GM12874 (cell line): ENCODE measurements around the gene KAZN.

ENCODE experiments used
- TF ChIP-seq, protein P1 (sequence below): IDR thresholded peaks from 2 replicates; pipeline ENCODE4 v1.5.1; 2011; ENCODE audit warnings: low read depth, mild to moderate bottlenecking, control low read depth, low read length, moderate library complexity; ENCODE audit not compliant: insufficient read depth

KAZN gene

DNA sequence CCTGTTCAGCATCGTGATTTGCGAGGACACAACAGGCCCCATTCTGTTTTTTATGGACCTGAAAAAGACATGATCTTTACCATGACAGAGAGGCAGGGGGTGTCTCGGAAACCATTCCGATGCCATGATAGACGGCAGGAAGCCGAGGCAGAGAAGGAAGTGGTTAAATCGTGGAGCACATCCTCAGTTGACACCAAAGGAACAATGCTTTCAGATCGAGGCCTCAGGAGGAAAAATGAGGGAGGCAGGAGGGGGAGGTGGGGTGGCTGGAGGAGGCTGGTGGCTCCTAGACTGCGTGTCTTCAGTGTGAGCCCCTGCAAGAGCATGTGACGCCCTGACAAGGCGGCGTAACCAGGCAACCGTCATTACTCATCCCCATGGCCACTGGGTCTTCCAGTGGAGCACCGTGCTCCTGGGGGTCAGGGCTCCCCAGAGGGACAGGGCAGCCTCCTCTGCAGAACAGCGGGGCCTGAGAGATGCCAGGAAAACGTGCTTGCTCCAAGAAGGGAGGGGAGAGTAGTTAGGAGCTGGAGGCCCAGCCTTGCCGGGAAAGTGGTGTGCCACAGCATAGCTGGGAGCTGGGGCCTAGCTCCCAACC lies 382.2 kb downstream of the KAZN start:
- TF ChIP-seq, protein P1, sequence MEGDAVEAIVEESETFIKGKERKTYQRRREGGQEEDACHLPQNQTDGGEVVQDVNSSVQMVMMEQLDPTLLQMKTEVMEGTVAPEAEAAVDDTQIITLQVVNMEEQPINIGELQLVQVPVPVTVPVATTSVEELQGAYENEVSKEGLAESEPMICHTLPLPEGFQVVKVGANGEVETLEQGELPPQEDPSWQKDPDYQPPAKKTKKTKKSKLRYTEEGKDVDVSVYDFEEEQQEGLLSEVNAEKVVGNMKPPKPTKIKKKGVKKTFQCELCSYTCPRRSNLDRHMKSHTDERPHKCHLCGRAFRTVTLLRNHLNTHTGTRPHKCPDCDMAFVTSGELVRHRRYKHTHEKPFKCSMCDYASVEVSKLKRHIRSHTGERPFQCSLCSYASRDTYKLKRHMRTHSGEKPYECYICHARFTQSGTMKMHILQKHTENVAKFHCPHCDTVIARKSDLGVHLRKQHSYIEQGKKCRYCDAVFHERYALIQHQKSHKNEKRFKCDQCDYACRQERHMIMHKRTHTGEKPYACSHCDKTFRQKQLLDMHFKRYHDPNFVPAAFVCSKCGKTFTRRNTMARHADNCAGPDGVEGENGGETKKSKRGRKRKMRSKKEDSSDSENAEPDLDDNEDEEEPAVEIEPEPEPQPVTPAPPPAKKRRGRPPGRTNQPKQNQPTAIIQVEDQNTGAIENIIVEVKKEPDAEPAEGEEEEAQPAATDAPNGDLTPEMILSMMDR = no peak

DNA sequence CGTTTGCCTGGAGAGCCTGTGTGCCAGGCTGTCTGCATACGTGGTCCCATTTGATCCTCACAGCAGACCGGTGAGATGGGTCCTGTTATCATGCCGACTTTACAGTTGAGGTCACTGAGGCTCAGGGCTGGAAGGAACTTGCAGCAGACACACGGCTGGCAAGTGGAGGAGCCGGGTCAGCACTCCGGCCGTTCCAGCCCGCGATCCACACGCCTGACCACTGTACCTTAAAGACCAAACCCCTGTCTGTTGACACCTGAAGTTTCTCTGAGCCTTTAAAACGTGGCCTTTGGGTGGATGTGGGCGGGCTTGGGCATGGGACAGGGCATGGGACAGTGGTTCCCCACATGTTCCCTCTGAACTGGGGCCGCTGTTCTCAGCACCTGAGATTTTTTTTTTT lies 383.5 kb downstream of the KAZN start:
- TF ChIP-seq, protein P1 = no peak

DNA sequence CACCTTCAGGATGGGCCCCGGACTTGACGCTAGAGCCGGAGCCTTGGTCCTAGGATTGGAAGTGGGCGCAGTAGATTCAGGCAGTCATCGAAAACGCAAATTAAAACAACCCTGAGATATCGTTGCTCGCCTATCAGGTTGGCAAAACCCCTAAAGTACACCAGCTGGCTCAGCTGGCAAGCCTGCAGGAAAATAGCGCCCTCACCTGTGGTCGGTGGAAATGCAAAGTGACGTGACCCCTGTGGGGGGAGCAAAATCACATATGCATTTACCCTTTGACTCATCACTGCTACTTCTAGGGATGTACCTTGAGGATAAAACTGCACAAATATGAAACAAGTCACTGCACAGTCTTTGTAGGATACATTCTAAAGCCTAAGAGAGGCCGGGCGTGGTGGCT lies 384.8 kb downstream of the KAZN start:
- TF ChIP-seq, protein P1 = peak; percentile 17; the same call in 1 of the 2 replicates

DNA sequence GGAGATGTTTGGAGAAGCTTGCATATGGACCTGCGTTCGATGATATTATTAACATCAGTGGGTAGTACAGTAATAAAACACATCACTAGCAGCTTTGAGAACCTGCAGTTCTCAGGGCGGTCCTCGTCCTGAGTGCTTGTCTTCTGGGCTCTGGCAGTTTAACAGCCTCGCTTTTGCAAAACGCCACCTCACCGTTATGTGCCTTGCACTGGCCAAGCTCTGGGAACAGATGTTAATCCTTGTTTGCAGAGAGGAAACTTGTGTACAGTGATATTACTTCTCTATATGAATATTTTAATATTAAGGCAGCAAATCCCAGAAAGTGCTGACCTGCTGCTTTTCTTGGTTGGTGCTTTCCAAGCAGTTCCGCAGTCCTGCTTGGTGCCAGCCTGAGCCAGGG lies 387.7 kb downstream of the KAZN start:
- TF ChIP-seq, protein P1 = no peak

DNA sequence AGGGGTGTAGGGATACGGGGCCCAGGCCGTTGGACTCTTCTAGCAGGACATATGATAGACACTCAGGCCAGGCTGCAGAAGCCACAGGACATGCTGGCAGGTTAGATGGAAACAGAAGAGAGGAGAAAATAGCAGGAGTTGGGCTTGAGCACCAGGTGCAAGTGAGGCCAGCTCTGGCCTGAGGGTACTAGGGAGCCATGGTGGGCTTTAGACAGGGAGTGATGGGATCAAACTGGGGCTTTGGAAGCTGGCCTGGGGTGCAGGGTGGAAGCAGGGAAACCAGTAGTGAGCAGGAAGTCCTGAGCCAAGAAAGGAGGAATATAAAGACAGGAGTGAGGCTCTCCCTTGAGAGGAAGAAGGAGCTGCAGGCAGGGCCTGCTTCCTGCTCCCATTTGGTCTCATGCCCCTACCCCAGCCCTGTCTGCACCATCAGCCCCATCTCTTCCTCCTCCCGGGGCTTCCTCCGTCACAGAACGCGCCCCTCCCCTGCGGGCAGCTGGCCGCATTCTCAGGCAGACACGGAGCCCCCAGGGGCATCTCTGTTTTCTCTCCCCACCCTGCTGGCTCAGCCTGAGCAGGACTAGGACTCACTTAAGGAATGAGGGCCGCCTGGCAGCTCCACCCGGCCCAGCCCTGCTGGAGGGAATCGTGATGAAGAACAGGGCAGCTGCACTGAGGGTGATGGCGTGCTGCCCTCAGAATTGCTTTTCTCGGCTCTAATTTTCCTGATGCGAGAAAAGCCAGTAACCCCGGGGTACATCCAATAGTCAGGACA lies 389.5 kb downstream of the KAZN start:
- TF ChIP-seq, protein P1 = no peak

DNA sequence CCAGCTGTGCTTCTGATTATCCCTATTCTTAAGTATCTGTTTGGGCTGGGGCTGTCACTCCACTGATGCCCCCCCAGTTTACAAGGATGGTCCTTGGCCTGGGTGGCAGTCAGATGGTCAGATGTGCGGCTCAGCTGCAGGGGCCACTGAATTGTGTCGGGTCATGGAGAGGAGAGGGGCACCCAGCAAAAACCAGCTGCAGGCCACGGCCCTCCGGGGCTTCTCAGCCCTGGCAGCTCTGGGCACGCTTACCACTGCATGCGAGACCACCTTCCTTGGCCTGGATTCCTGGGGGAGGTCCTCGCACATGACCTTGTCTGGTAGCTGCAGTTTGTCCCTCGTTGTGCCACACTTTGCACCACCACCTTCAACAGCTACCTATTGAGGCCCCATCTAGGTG lies 390.2 kb downstream of the KAZN start:
- TF ChIP-seq, protein P1 = no peak

DNA sequence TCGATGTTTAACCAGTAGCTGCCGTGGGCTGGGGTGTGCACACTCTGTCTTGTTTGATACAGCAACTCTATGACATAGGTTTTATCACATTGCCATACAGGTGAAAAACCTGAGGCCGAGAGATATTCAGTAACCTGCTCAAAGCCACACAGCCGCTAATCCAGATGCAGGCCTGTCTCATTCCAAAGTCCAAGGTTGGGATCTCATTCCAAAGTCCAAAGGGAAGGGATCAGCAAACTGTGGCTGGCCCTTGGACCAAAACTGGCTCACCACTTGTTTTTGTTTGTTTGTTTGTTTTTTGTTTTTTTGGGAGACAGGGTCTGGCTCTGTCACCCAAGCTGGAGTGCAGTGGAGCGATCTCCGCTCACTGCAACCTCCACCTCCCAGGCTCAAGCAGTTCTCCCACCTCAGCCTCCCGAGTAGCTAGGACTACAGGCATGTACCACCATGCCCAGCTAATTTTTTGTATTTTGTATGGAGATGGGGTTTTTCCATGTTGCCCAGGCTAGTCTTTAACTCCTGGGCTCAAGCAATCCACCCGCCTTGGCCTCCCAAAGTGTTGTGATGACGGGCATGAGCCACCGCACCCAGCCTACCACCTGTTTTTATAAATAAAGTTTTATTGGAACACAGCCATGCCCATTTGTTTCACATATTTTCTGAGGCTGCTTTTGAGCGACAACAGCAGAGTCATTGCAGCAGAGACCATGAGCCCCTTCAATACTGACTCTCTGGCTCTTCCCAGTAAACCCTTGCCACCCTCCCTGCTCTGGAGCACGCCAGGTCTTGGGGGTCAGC lies 391.6 kb downstream of the KAZN start:
- TF ChIP-seq, protein P1 = no peak
